IPS-11a (cell line): ENCODE measurements around the gene REPS2.
"Not testable (repeated sequence)": the region's sequence is repeated elsewhere in the genome, so short reads cannot be mapped to it uniquely, and the experiment has no call there.

Experiments
- H3K4me3 ChIP-seq: one replicate; pipeline ENCODE4 v1.5.1; 2013; ENCODE audit warnings: low read depth, low read length, control low read depth

REPS2 gene

DNA sequence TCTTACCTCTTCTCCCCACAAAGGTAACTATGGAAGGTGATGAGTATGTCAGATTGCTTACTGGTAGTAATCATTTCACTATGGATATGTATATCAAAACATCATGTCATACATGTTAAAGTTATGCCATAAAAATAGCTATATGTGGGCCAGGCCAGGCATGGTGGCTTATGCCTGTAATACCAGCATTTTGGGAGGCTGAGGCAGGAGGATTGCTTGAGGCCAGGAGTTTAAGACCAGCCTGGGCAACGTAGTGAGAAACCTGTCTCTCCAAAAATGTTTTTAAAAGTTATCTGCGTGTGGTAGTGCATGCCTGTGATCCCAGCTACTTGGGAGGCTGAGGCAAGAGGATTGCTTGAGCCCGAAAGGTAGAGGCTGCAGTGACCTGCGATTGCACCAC lies 16.2 kb downstream of the REPS2 start:
- H3K4me3 ChIP-seq, result not testable (repeated sequence)

DNA sequence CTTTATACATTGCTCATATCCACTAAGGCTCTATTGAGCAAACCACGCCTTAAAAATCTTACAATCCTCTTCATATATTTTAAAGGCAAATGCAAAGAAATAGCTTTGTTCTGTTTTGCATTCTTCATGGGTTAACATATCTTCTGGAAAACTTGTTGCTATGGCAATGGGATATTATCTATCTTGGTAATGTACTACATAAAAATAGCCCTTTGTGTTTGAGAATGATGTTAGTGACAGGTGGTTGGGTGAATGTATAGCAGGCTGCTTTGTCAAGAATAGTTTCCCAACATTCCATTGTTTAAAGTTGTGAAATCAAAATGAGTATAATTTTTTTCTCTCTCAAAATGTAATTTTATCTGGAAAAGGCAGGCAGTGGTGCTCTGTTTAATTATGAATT lies 16.8 kb downstream of the REPS2 start:
- H3K4me3 ChIP-seq, result no peak overlapping the region

- H3K4me3 ChIP-seq, result not testable (repeated sequence)
These were observed 18.5 kb downstream of the REPS2 start for GRCh38 chrX:16964976-16965375.

GRCh38 chrX:16966752-16967448 lies 20.4 kb downstream of the REPS2 start:
- no peak overlapping the region for H3K4me3 ChIP-seq

DNA sequence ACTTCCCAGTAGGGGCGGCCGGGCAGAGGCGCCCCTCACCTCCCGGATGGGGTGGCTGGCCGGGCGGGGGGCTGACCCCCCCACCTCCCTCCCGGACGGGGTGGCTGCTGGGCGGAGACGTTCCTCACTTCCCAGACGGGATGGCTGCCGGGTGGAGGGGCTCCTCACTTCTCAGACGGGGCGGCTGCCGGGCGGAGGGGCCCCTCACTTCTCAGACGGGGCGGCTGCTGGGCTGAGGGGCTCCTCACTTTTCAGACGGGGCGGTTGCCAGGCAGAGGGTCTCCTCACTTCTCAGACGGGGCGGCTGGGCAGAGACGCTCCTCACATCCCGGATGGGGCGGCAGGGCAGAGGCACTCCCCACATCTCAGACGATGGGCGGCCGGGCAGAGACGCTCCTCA lies 22.3 kb downstream of the REPS2 start:
- not testable (repeated sequence) for H3K4me3 ChIP-seq

DNA sequence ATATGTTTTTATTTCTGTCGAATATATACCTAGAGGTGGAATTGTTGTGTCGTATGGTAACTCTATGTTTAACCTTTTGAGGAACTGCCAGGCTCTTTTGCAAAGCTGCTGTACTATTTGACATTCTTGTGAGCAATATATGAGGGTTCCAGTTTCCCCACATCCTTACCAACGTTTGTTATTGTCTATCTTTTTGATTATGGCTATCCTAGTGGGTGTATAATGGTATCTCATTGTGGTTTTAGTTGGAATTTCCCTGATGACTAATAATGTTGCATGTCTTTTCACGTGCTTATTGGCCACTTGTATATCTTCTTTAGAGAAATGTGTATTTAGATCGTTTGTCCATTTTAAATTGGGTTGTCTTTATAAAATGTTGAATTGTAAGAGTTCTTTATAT lies 24.5 kb downstream of the REPS2 start:
- no peak overlapping the region for H3K4me3 ChIP-seq

GRCh38 chrX:16971694-16972093 lies 25.2 kb downstream of the REPS2 start:
- no peak overlapping the region for H3K4me3 ChIP-seq

GRCh38 chrX:16975233-16975632 lies 28.8 kb downstream of the REPS2 start:
- H3K4me3 ChIP-seq, result no peak overlapping the region

- H3K4me3 ChIP-seq, result no peak overlapping the region
These were observed 31.3 kb downstream of the REPS2 start for GRCh38 chrX:16977771-16978170.

GRCh38 chrX:16978193-16978984 lies 31.9 kb downstream of the REPS2 start:
- no peak overlapping the region for H3K4me3 ChIP-seq

DNA sequence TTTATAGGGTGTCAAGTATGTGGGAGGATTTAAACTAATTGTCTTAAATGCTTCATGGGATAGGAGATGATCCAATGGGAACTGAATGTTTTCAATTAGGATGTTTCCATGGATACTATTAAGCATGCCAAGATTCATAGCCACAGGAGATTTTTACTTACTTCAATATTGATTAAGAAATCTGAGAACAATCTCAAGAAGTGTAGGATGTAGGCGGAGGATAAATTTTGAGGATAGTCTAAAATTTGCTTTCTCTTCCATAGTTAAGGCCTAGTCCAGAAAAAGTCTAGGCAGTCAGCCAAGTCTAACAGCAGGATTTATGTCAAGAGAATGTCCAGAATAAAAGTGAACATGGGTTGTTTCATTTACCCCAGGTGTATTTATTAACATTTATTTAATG lies 32.8 kb downstream of the REPS2 start:
- no peak overlapping the region for H3K4me3 ChIP-seq

- H3K4me3 ChIP-seq, result no peak overlapping the region
These were observed 34.8 kb downstream of the REPS2 start for GRCh38 chrX:16981209-16981608.

DNA sequence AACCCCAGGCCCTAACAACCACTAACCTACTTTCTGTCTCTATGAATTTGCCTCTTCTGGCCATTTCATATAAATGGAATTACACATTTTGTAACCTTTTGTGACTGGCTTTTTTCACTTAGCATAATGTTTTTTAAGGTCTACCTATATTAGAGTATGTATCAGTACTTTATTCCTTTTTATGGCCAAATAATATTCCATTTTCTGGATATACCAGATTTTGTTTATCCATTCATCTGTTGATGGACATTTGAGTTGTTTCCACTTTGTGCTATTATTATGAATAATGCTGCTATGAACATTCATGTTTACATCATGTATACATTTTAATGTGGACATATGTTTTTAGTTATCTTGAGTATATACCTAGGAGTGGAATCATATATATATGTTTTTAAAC lies 35.5 kb downstream of the REPS2 start:
- H3K4me3 ChIP-seq, result no peak overlapping the region

DNA sequence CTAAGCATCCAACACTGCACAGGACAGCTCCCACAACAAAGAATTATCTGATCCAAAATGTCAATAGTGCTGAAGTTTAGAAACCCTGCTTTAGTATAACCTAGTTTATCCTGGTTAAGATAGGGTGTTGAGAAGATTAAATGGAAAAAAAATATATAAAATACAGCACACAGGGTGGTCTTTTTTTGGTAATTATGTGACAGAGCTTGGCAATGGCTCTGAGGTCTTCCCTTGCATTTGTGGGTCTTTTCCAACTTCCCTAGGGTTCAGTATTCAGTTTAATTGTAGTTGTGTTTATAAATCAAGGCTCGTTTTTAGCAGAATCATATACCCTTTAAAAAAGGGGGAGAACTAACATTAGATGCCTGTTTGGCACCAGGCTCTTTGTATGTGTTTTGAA lies 36.6 kb downstream of the REPS2 start:
- no peak overlapping the region for H3K4me3 ChIP-seq

DNA sequence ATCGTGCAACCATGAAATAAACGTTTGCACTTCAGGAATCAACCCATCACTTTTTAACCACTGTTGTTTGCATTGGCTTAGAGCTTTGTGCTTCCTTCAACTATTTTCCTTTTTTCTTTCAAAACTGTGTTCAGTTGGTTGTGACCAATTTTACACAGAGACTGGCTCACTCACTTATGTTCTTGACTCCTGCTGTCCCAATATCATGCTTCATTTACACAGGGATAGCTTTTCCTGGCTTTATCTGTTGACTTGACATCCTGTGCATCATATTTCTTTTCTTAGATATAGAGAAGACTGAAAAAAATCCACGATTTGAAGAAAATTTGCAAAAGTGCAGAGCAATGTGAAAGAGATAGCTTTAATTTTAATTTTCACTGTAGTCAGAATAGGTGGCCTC lies 38.8 kb downstream of the REPS2 start:
- H3K4me3 ChIP-seq, result no peak overlapping the region

DNA sequence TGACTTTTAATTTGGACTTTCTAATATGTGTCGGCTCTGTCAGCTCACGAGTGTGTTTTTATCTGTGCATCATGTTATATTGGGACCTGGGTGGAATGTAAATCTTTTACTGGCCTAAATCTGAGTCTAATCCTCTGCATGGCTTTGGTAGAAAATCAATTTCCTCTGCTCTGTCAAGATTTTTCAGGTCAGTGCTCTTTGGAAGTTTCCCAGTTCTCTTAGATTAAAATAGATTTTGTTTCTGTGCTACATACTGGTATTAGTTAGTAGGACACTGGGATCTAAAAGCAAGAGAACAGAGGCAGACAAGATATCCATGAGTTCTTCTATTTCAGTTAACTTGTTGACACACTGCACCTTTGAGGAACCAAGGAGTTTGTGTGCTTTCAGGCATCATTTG lies 39.7 kb downstream of the REPS2 start:
- no peak overlapping the region for H3K4me3 ChIP-seq

GRCh38 chrX:16989750-16990149 lies 43.3 kb downstream of the REPS2 start:
- H3K4me3 ChIP-seq, result no peak overlapping the region

DNA sequence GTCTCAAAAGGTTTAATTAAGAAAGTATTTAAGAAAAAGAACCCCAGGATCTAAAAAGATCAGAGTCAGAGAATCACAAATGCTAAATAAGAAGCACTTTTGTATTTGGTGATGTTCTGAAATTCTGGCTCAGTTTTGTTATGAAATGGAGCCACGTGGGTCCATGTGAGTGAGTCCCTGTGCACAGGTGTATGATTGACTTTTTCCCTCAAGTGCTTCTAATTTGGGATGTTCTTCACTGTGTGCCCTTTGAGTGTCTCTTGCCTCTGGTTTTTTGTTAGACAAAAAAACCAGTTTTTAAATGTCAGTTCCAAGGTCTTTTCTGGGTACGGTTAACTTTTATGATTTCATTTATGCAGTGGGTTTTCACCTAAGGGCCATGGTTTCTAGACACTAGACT lies 44.4 kb downstream of the REPS2 start:
- no peak overlapping the region for H3K4me3 ChIP-seq

DNA sequence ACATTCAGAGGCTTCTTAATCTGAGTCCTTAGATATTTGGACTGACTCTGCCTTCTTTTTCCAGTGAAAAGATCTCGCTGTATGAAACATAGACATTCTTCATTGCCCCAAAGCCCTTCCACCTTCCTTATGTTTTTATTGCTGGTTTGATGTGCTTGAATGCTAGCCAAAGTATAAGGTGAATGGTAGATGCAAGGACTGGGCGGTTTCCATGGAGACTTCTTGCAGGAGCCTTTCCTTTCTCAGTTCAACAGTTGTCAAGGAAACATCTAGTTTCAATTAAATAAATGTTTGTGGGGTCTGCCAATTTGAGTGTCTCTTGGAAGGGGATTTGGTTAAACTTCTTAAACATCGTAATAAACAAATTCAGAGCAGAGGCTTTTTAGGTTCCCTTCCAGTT lies 46.0 kb downstream of the REPS2 start:
- no peak overlapping the region for H3K4me3 ChIP-seq

DNA sequence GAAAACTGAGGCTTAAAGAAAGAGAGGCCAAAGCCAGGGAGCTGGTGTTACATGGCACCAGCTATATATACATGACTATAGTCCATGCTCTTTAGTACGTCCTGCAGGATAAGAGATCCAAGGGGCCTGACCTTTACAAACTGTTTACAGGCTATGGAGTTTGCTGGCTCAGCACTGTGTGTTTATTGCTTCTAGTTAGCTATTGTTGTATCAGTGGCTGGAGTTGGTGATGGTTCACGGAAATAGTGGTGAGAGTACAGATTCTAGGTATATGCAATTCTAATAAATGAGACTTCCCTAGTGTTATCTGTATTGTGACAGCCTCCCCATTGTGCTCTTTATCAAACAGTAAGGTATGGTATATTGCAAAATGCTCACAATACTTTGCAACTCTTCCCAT lies 46.5 kb downstream of the REPS2 start:
- H3K4me3 ChIP-seq, result no peak overlapping the region

DNA sequence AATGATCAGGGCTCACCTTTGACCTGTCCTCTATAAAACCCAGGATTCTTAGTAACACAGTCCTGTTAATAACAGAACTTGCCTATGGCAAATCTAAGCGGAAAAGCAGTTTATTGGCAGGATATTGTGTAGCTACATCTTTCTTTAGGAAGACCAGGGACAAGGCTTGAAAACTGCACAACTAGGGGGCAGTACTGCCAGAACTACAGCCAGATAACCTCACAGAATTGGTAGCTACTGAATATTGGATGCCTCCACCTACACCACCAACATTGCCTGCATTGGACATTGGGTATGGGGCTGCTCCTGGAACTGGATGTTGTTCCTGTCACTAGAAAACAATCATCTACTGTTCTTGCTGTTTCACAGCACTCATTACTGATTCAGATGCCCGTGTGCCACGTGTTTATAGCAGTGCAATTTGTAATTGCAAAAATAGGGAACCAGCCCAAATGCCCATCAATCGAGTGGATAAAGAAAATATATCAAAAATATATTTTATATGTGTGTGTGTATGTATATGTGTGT lies 47.4 kb downstream of the REPS2 start:
- H3K4me3 ChIP-seq, result no peak overlapping the region

GRCh38 chrX:16994736-16995135 lies 48.3 kb downstream of the REPS2 start:
- no peak overlapping the region for H3K4me3 ChIP-seq
